ENCODE measurements around the gene OPCML.

The OPCML gene

GRCh38 chr11:132790466-132790865 is 741.8 kb downstream of the OPCML start:
- no peak for TF ChIP-seq ZC3H10 (CRISPR knock-in tag; IDR thresholded peaks at IDR 0.05)
- no peak for TF ChIP-seq ZNF8 (CRISPR knock-in tag; IDR thresholded peaks at IDR 0.05)
- no peak for TF ChIP-seq ARNTL (CRISPR knock-in tag; IDR thresholded peaks at IDR 0.05; ENCODE audit: borderline replicate concordance, low read depth)
- no peak for TF ChIP-seq TSHZ2 (CRISPR knock-in tag; IDR thresholded peaks at IDR 0.05)
- no peak for TF ChIP-seq ISL1 (CRISPR knock-in tag; IDR thresholded peaks at IDR 0.05)
- TF ChIP-seq RARB (CRISPR knock-in tag; IDR thresholded peaks at IDR 0.05) = no peak
- TF ChIP-seq ZFP30 (CRISPR knock-in tag; IDR thresholded peaks at IDR 0.05) = no peak
- no peak for TF ChIP-seq TCF4 (CRISPR knock-in tag; IDR thresholded peaks at IDR 0.05; ENCODE audit: borderline replicate concordance)
- TF ChIP-seq, protein P1, sequence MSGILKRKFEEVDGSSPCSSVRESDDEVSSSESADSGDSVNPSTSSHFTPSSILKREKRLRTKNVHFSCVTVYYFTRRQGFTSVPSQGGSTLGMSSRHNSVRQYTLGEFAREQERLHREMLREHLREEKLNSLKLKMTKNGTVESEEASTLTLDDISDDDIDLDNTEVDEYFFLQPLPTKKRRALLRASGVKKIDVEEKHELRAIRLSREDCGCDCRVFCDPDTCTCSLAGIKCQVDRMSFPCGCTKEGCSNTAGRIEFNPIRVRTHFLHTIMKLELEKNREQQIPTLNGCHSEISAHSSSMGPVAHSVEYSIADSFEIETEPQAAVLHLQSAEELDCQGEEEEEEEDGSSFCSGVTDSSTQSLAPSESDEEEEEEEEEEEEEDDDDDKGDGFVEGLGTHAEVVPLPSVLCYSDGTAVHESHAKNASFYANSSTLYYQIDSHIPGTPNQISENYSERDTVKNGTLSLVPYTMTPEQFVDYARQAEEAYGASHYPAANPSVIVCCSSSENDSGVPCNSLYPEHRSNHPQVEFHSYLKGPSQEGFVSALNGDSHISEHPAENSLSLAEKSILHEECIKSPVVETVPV (CRISPR knock-in tag; IDR thresholded peaks at IDR 0.05) = no peak
- no peak for TF ChIP-seq PATZ1 (CRISPR knock-in tag; IDR thresholded peaks at IDR 0.05; ENCODE audit: borderline replicate concordance)

DNA sequence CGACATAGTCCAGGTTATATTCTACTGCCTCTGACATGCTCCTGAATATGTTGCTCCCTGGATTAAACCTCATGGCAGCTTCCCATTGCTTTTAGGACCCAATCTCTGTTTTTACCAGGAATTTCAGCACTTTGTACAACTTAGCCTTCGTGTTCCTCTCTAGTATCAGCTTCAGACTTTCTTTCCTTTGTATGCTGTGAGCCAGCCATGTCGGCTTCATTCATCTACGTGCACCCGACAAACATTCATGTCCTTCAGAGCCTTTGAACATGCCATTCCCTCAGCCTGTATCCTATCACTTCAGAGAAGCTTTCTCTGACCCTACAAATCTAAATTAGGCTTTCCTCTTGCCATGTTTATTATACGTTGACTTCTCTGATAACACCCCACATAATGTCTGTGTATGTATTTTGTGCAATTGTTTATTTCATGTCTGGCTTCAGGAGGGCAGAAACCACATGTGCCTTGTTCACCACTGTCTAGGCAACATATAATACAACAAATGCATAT is 743.4 kb downstream of the OPCML start:
- no peak for TF ChIP-seq POU6F1 (CRISPR knock-in tag; IDR thresholded peaks at IDR 0.05; ENCODE audit: borderline replicate concordance, low read depth)
- no peak for TF ChIP-seq PATZ1 (CRISPR knock-in tag; IDR thresholded peaks at IDR 0.05; ENCODE audit: borderline replicate concordance)
- no peak for TF ChIP-seq TOX (CRISPR knock-in tag; IDR thresholded peaks at IDR 0.05; ENCODE audit: borderline replicate concordance)
- TF ChIP-seq ZNF565 (CRISPR knock-in tag; conservative IDR thresholded peaks at IDR 0.05; ENCODE audit: low read depth) = no peak
- no peak for TF ChIP-seq BACH2 (CRISPR knock-in tag; IDR thresholded peaks at IDR 0.05; ENCODE audit: borderline replicate concordance)
- TF ChIP-seq CREB5 (CRISPR knock-in tag; IDR thresholded peaks at IDR 0.05; ENCODE audit: low read depth) = no peak
- no peak for TF ChIP-seq ISL1 (CRISPR knock-in tag; IDR thresholded peaks at IDR 0.05)
- no peak for TF ChIP-seq SNAI2 (CRISPR knock-in tag; IDR thresholded peaks at IDR 0.05)
- no peak for TF ChIP-seq CSDC2 (CRISPR knock-in tag; IDR thresholded peaks at IDR 0.05)
- TF ChIP-seq ESRRG (CRISPR knock-in tag; IDR thresholded peaks at IDR 0.05) = no peak
- no peak for TF ChIP-seq GLIS3 (CRISPR knock-in tag; IDR thresholded peaks at IDR 0.05)
- no peak for TF ChIP-seq ZFP3 (CRISPR knock-in tag; IDR thresholded peaks at IDR 0.05)
- TF ChIP-seq OSR1 (CRISPR knock-in tag; IDR thresholded peaks at IDR 0.05) = no peak
- TF ChIP-seq ZC3H10 (CRISPR knock-in tag; IDR thresholded peaks at IDR 0.05) = no peak
- no peak for ATAC-seq

More at GRCh38 chr11:132790466-132790865, 741.8 kb downstream of the OPCML start:
- ATAC-seq = no peak

Data from SK-N-SH treated with all-trans-retinoic acid at 6 μM for 48 hours (cell line).